Left ventricle myocardium inferior (tissue), 1 donor: ENCODE data around the gene IFI27L2. TPM values are rescaled to one million over a fixed set of nuclear protein-coding genes. Genes with fewer than 3 reads are reported as not detected.
A peak's percentile ranks its signal among the peaks of the same experiment; 100 is the strongest.

Experiments used
- DNase-seq: peaks from one replicate; pipeline ENCODE4 v3.0.0-alpha.2; 2020
- H3K27ac ChIP-seq: fragments of 200-600 bp; replicated peaks from 2 replicates; pipeline ENCODE4 v1.8.0; 2021
- H3K27me3 ChIP-seq: fragments of 200-600 bp; 2 replicates; pipeline ENCODE4 v1.8.0; 2021; ENCODE audit warnings: low read depth
- H3K36me3 ChIP-seq: fragments of 200-600 bp; 2 replicates; pipeline ENCODE4 v1.8.0; 2021
- H3K4me1 ChIP-seq: fragments of 200-600 bp; 2 replicates; pipeline ENCODE4 v1.8.0; 2021
- H3K4me3 ChIP-seq: fragments of 200-600 bp; 2 replicates; pipeline ENCODE4 v1.8.0; 2021; ENCODE audit warnings: mild to moderate bottlenecking, moderate library complexity
- H3K9me3 ChIP-seq: fragments of 200-600 bp; replicated peaks from 2 replicates; pipeline ENCODE4 v1.8.0; 2021
- intact Hi-C: fragments of 100-400 bp; cut with micrococcal nuclease; formaldehyde crosslinking; loops from one replicate; pipeline ENCODE4 v1.11.0; 2022
- total RNA-seq: library from RNA; stranded (reverse); fragmentation: NEBNext Ultra II Directional; extraction: Animal tissue kit (Norgen Biotek cat#: 25700); gene quantifications from one replicate; pipeline ENCODE4 v1.2.1, GENCODE V29; 2021
- TF ChIP-seq, protein P1 (sequence below): fragments of 200-600 bp; IDR thresholded peaks from 2 replicates; pipeline ENCODE4 v1.8.0; 2021; ENCODE audit warnings: antibody characterized with exemption, mild to moderate bottlenecking, borderline replicate concordance
- donor health status: DM: no; HTN: yes; CAD: no; lungs with severe emphysema.

Gene IFI27L2
- total RNA-seq, 1 donor from 2014 or later, result 56.6 TPM

DNA sequence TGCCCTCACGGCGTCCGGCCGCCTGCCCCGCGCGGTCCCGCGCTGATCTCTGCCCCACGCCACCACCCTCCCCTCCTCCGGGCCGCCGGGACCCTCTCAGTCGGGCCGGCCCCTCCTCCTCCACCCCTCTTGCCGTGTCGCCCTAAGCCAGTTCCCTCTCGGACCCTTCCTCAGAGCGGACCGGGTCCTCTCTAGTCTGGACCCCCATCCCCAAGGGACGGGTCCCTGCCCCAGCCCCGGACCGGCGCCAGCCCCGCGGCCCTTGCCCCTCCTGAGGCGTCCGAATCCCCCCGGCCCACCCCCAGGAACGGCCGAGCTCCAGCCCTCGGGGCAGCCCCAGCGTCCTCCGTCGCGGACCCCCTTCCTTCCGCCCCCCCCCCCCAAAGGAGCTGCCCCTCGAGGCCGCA is 45.2 kb upstream of the IFI27L2 start:
- H3K36me3 ChIP-seq, result no peaks in the 10 kb centered on the region
- peak overlapping the region; percentile 79 for H3K4me3 ChIP-seq
- TF ChIP-seq, protein P1, sequence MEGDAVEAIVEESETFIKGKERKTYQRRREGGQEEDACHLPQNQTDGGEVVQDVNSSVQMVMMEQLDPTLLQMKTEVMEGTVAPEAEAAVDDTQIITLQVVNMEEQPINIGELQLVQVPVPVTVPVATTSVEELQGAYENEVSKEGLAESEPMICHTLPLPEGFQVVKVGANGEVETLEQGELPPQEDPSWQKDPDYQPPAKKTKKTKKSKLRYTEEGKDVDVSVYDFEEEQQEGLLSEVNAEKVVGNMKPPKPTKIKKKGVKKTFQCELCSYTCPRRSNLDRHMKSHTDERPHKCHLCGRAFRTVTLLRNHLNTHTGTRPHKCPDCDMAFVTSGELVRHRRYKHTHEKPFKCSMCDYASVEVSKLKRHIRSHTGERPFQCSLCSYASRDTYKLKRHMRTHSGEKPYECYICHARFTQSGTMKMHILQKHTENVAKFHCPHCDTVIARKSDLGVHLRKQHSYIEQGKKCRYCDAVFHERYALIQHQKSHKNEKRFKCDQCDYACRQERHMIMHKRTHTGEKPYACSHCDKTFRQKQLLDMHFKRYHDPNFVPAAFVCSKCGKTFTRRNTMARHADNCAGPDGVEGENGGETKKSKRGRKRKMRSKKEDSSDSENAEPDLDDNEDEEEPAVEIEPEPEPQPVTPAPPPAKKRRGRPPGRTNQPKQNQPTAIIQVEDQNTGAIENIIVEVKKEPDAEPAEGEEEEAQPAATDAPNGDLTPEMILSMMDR, result no peak
- peaks cover 24% of the 10 kb centered on the region for H3K4me1 ChIP-seq
- no peak for DNase-seq
- H3K9me3 ChIP-seq, result no peaks in the 10 kb centered on the region
- intact Hi-C loops, result no loop called here
- peaks cover 54% of the 10 kb centered on the region for H3K27me3 ChIP-seq
- H3K27ac ChIP-seq, result no peak overlapping the region

DNA sequence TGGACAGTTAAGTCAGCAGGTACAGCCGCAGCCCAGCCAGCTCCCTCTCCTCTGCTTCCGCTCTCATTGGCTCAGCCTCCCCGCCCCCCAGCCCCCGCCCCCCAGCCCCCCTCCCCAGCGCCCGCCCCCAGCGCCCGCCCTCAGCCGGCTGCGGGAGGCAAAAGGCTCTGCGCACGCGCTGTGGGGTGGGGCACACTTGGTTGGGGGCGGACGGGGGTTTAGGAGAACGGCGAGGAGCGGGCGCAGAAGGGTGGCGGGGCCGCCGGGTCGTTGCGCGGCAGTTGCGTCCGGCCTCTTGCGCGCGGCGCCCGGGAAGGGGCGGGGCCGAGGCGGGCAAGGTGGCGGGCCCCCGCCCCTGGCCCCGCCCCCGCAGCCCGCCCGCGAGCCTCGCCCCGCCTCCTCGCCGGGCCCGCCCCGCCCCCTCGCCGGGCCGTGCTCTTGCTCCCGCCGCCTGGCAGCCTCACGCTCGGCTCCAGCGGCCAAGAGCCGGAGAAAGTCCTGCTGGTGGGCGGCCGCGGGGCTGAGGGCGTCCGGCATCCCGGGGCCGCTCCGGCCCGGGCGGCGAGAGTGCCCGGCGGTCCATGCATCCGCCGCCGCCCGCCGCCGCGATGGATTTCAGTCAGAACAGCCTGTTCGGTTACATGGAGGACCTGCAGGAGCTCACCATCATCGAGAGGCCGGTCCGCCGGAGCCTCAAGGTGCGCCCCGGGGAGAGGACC is 44.6 kb upstream of the IFI27L2 start, which contains the start of gene PPP4R4:
Gene PPP4R4, plus strand, starts transcription at position 438 of the 719 bp plus-strand sequence. Its CDS starts 144 bp downstream, at position 582.
- Histone ChIP-seq H3K36me3 (no peaks in the 10 kb centered on the region), H3K27ac (peak within 1 kb of the TSS; percentile 50), H3K9me3 (no peaks in the 10 kb centered on the region), H3K4me1 (peaks cover 24% of the 10 kb centered on the region), H3K27me3 (peaks cover 48% of the 10 kb centered on the region), H3K4me3 (peak within 1 kb of the TSS; percentile 79)
- intact Hi-C loops, result no loop called here
- TF ChIP-seq, protein P1, result no peak
- peak; percentile 83 for DNase-seq

DNA sequence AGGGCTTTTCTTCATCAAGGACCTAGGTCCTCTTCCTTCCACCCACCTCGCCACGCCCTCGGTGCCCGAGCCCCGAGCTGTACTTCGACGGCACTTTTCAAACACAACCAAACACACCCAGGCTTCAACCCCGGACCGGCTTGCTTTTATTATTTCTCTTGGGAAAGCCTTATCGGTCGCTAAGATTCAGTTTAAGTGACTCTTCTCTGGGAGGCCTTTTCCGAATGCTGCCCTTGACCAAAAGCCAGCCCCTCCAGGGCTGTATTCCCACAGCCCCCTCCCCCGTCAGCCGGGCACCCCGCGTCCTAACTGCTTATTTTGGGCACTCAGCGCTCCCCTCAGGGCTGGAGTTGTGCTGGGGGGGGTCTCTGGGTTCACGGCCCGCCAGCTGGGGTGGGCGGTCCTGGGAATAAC is 44.1 kb upstream of the IFI27L2 start:
- Histone ChIP-seq H3K4me3 (peak overlapping the region; percentile 79), H3K9me3 (no peaks in the 10 kb centered on the region), H3K4me1 (peaks cover 24% of the 10 kb centered on the region), H3K27me3 (peaks cover 43% of the 10 kb centered on the region), H3K27ac (peak overlapping the region; percentile 50), H3K36me3 (no peaks in the 10 kb centered on the region)
- TF ChIP-seq, protein P1, result no peak
- no peak for DNase-seq
- intact Hi-C loops, result no loop called here

DNA sequence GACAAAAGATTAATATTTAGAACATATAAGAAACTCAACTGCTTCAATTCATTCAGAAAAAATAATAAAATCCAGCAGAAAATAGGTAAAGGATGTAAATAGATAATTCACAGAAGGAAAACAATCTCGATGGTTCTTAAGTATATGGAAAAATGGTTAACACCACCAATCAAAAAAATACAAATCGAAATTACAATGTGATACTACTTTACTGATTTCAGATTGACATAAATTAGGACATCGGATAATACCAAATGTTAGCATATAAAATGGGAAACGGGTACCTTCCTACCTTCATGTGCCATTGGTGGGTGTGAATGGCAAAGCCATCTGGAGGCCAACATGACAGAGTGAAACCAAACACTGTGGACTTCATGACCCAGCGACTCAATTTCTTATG is 43.1 kb upstream of the IFI27L2 start:
- Histone ChIP-seq H3K9me3 (no peaks in the 10 kb centered on the region), H3K27ac (no peak overlapping the region), H3K4me3 (no peak overlapping the region), H3K36me3 (no peaks in the 10 kb centered on the region), H3K27me3 (peaks cover 33% of the 10 kb centered on the region), H3K4me1 (peaks cover 24% of the 10 kb centered on the region)
- intact Hi-C loops, result no loop called here
- no peak for DNase-seq
- TF ChIP-seq, protein P1, result no peak

DNA sequence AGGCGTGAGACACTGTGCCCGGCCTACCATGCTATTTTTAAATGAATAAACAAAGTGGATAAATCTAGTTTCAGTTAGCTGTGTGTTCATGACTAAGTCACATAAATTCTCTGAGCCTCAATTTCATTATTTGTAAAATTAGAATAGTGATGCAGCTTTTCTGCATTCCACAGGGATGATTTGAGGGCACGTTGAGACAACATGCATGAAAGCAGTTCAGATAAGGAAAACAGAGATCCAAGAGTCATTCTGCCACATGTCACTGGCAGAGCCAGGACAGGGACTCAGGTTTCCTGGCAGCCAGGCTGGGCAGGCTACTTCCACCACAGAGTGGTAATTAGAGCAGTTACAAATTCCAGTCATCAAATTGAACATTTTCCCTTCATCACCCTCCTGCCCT is 41.8 kb upstream of the IFI27L2 start:
- intact Hi-C loops, result no loop called here
- peaks cover 24% of the 10 kb centered on the region for H3K4me1 ChIP-seq
- H3K9me3 ChIP-seq, result no peaks in the 10 kb centered on the region
- DNase-seq, result no peak
- H3K27me3 ChIP-seq, result peaks cover 25% of the 10 kb centered on the region
- TF ChIP-seq, protein P1, result no peak
- H3K4me3 ChIP-seq, result no peak overlapping the region
- H3K36me3 ChIP-seq, result no peaks in the 10 kb centered on the region
- no peak overlapping the region for H3K27ac ChIP-seq
